ENCODE data around the gene LDB1.

The LDB1 gene

GRCh38 chr10:102117391-102118159 is 2.6 kb downstream of the LDB1 start:
- peak overlapping the region; percentile 97 for H3K4me3 ChIP-seq (ENCODE audit: low read length)
- peaks cover 81% of the 10 kb centered on the region for H3K79me2 ChIP-seq (ENCODE audit: control insufficient read depth, low read length)
- no peaks in the 10 kb centered on the region for H3K27me3 ChIP-seq (ENCODE audit: control insufficient read depth, low read length)
- no peaks in the 10 kb centered on the region for H3K9me3 ChIP-seq (ENCODE audit: control insufficient read depth, insufficient read depth, low read length)
- H4K20me1 ChIP-seq (ENCODE audit: control insufficient read depth, insufficient read depth, low read depth, low read length): peaks cover 16% of the 10 kb centered on the region; the same call in 1 of the 2 replicates
- peak overlapping the region; percentile 99 for H3K4me2 ChIP-seq (ENCODE audit: low read length)
- peak; percentile 43 for TF ChIP-seq CTCF (IDR thresholded peaks at IDR 0.05; ENCODE audit: low read depth, low read length, poor library complexity, severe bottlenecking)
- TF ChIP-seq EZH2phosphoT487 (IDR thresholded peaks at IDR 0.05; ENCODE audit: borderline replicate concordance, low read length): no peak
- peaks cover 73% of the 10 kb centered on the region for H3K4me1 ChIP-seq (ENCODE audit: control insufficient read depth, low read length)
- H3F3A ChIP-seq (ENCODE audit: control insufficient read depth, insufficient read depth): peaks cover 42% of the 10 kb centered on the region
- peak overlapping the region; percentile 86 for H3K27ac ChIP-seq (ENCODE audit: low read depth, low read length)
- no peaks in the 10 kb centered on the region for H3K9me2 ChIP-seq (replicated peaks; ENCODE audit: control insufficient read depth, low read length)
- H3K36me3 ChIP-seq (ENCODE audit: control insufficient read depth, low read length): peaks cover 3% of the 10 kb centered on the region; the same call in 1 of the 2 replicates

GRCh38 chr10:102116656-102117055 is 3.5 kb downstream of the LDB1 start:
- Histone ChIP-seq H3K4me1 (ENCODE audit: control insufficient read depth, low read length) (peaks cover 73% of the 10 kb centered on the region), H3K79me2 (ENCODE audit: control insufficient read depth, low read length) (peaks cover 91% of the 10 kb centered on the region), H4K20me1 (ENCODE audit: control insufficient read depth, insufficient read depth, low read depth, low read length) (peaks cover 25% of the 10 kb centered on the region), H3K9me3 (ENCODE audit: control insufficient read depth, insufficient read depth, low read length) (no peaks in the 10 kb centered on the region), H3K4me2 (ENCODE audit: low read length) (peak overlapping the region; percentile 99), H3K27ac (ENCODE audit: low read depth, low read length) (peak overlapping the region; percentile 86), H3K36me3 (ENCODE audit: control insufficient read depth, low read length) (peaks cover 9% of the 10 kb centered on the region), H3K9me2 (replicated peaks; ENCODE audit: control insufficient read depth, low read length) (no peaks in the 10 kb centered on the region), H3K27me3 (ENCODE audit: control insufficient read depth, low read length) (no peaks in the 10 kb centered on the region), H3K4me3 (ENCODE audit: low read length) (peak overlapping the region; percentile 97), H3F3A (ENCODE audit: control insufficient read depth, insufficient read depth) (peaks cover 40% of the 10 kb centered on the region)
- TF ChIP-seq EZH2phosphoT487 (IDR thresholded peaks at IDR 0.05; ENCODE audit: borderline replicate concordance, low read length) (no peak), CTCF (IDR thresholded peaks at IDR 0.05; ENCODE audit: low read depth, low read length, poor library complexity, severe bottlenecking) (no peak)

- Histone ChIP-seq H3K9me3 (ENCODE audit: control insufficient read depth, insufficient read depth, low read length) (no peaks in the 10 kb centered on the region), H3K9me2 (replicated peaks; ENCODE audit: control insufficient read depth, low read length) (no peaks in the 10 kb centered on the region), H3K4me1 (ENCODE audit: control insufficient read depth, low read length) (peaks cover 64% of the 10 kb centered on the region), H3K36me3 (ENCODE audit: control insufficient read depth, low read length) (peaks cover 18% of the 10 kb centered on the region), H3K27me3 (ENCODE audit: control insufficient read depth, low read length) (no peaks in the 10 kb centered on the region), H3K4me3 (ENCODE audit: low read length) (peak overlapping the region; percentile 97), H4K20me1 (ENCODE audit: control insufficient read depth, insufficient read depth, low read depth, low read length) (peaks cover 25% of the 10 kb centered on the region), H3K79me2 (ENCODE audit: control insufficient read depth, low read length) (peaks cover 92% of the 10 kb centered on the region), H3F3A (ENCODE audit: control insufficient read depth, insufficient read depth) (peaks cover 38% of the 10 kb centered on the region), H3K27ac (ENCODE audit: low read depth, low read length) (peak overlapping the region; percentile 86), H3K4me2 (ENCODE audit: low read length) (peak overlapping the region; percentile 99)
- no peak for TF ChIP-seq CTCF (IDR thresholded peaks at IDR 0.05; ENCODE audit: low read depth, low read length, poor library complexity, severe bottlenecking)
- no peak for TF ChIP-seq EZH2phosphoT487 (IDR thresholded peaks at IDR 0.05; ENCODE audit: borderline replicate concordance, low read length)
Observed at GRCh38 chr10:102115775-102116174, 4.4 kb downstream of the LDB1 start.
